ENCODE results near the gene MEF2D.

The MEF2D gene

GRCh38 chr1:156464825-156465452 lies 35.6 kb downstream of the MEF2D start:
- DNase-seq (ENCODE audit: low read depth in 1 of 2, low spot score in 1 of 2) = no peak
- Histone ChIP-seq H3K27ac (replicated peaks) (no peak overlapping the region), H3K4me3 (replicated peaks; ENCODE audit: insufficient read depth, low read length) (no peak overlapping the region), H3K27me3 (ENCODE audit: insufficient read depth, poor library complexity, severe bottlenecking) (no peaks in the 10 kb centered on the region)
- TF ChIP-seq GABPA (IDR thresholded peaks at IDR 0.05; ENCODE audit: low read depth) (no peak), POLR2AphosphoS5 (IDR thresholded peaks at IDR 0.05; ENCODE audit: low read depth) (no peak; the same call in 1 of the 2 replicates), REST (IDR thresholded peaks at IDR 0.05; ENCODE audit: insufficient replicate concordance, low read depth) (no peak), SPI1 (IDR thresholded peaks at IDR 0.05; ENCODE audit: borderline replicate concordance, low read depth) (no peak)
- TF ChIP-seq, protein P1, sequence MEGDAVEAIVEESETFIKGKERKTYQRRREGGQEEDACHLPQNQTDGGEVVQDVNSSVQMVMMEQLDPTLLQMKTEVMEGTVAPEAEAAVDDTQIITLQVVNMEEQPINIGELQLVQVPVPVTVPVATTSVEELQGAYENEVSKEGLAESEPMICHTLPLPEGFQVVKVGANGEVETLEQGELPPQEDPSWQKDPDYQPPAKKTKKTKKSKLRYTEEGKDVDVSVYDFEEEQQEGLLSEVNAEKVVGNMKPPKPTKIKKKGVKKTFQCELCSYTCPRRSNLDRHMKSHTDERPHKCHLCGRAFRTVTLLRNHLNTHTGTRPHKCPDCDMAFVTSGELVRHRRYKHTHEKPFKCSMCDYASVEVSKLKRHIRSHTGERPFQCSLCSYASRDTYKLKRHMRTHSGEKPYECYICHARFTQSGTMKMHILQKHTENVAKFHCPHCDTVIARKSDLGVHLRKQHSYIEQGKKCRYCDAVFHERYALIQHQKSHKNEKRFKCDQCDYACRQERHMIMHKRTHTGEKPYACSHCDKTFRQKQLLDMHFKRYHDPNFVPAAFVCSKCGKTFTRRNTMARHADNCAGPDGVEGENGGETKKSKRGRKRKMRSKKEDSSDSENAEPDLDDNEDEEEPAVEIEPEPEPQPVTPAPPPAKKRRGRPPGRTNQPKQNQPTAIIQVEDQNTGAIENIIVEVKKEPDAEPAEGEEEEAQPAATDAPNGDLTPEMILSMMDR (IDR thresholded peaks at IDR 0.05; ENCODE audit: insufficient read depth, low read length) = no peak

- Histone ChIP-seq H3K27ac (replicated peaks) (no peak overlapping the region), H3K4me3 (replicated peaks; ENCODE audit: insufficient read depth, low read length) (no peak overlapping the region), H3K27me3 (ENCODE audit: insufficient read depth, poor library complexity, severe bottlenecking) (no peaks in the 10 kb centered on the region)
- no peak for DNase-seq (ENCODE audit: low read depth in 1 of 2, low spot score in 1 of 2)
- TF ChIP-seq POLR2AphosphoS5 (IDR thresholded peaks at IDR 0.05; ENCODE audit: low read depth) = no peak
- TF ChIP-seq SPI1 (IDR thresholded peaks at IDR 0.05; ENCODE audit: borderline replicate concordance, low read depth) = no peak
- no peak for TF ChIP-seq REST (IDR thresholded peaks at IDR 0.05; ENCODE audit: insufficient replicate concordance, low read depth)
- no peak for TF ChIP-seq GABPA (IDR thresholded peaks at IDR 0.05; ENCODE audit: low read depth)
- TF ChIP-seq, protein P1 (IDR thresholded peaks at IDR 0.05; ENCODE audit: insufficient read depth, low read length) = no peak
Measured at GRCh38 chr1:156464335-156464734, 36.2 kb downstream of the MEF2D start.

GRCh38 chr1:156463874-156464273 lies 36.7 kb downstream of the MEF2D start:
- TF ChIP-seq, protein P1 (IDR thresholded peaks at IDR 0.05; ENCODE audit: insufficient read depth, low read length) = no peak
- TF ChIP-seq GABPA (IDR thresholded peaks at IDR 0.05; ENCODE audit: low read depth) (no peak), SPI1 (IDR thresholded peaks at IDR 0.05; ENCODE audit: borderline replicate concordance, low read depth) (no peak), REST (IDR thresholded peaks at IDR 0.05; ENCODE audit: insufficient replicate concordance, low read depth) (no peak), POLR2AphosphoS5 (IDR thresholded peaks at IDR 0.05; ENCODE audit: low read depth) (no peak)
- Histone ChIP-seq H3K4me3 (replicated peaks; ENCODE audit: insufficient read depth, low read length) (no peak overlapping the region), H3K27me3 (ENCODE audit: insufficient read depth, poor library complexity, severe bottlenecking) (no peaks in the 10 kb centered on the region), H3K27ac (replicated peaks) (no peak overlapping the region)
- DNase-seq (ENCODE audit: low read depth in 1 of 2, low spot score in 1 of 2) = no peak

Data from HL-60 (cell line).